Suprapubic skin (tissue), 4 donors: ENCODE measurements around the gene TBC1D20. TPM values are rescaled to one million over a fixed set of nuclear protein-coding genes. Genes with fewer than 3 reads are reported as not detected.
A peak's percentile ranks its signal among the peaks of the same experiment; 100 is the strongest.

Experiments used
- DNase-seq, 2 donors: peaks; one replicate each; pipeline ENCODE4 v3.0.0-alpha.2; 2019; ENCODE audit warnings: low spot score in 2 of 2
- H3K27ac ChIP-seq: fragments of 200-600 bp; sonication (generic); one replicate; pipeline ENCODE4 v1.5.1; 2019
- H3K27me3 ChIP-seq: fragments of 200-600 bp; sonication (generic); one replicate; pipeline ENCODE4 v1.5.1; 2019
- H3K36me3 ChIP-seq: fragments of 200-600 bp; sonication (generic); one replicate; pipeline ENCODE4 v1.5.1; 2019
- H3K4me1 ChIP-seq: fragments of 200-600 bp; sonication (generic); one replicate; pipeline ENCODE4 v1.5.1; 2019
- H3K4me3 ChIP-seq: fragments of 200-600 bp; sonication (generic); one replicate; pipeline ENCODE4 v1.5.1; 2019; ENCODE audit warnings: mild to moderate bottlenecking
- H3K9me3 ChIP-seq: fragments of 200-600 bp; sonication (generic); one replicate; pipeline ENCODE4 v1.5.1; 2019
- CTCF ChIP-seq, 2 donors: fragments of 200-600 bp in 1 of 2; fragments of 450-650 bp in 1 of 2; sonication (generic) in 1 of 2; IDR thresholded peaks; one replicate each; pipeline ENCODE4 v1.5.1; 2016 to 2019; ENCODE audit warnings: antibody characterized with exemption in 2 of 2, mild to moderate bottlenecking in 1 of 2, moderate library complexity in 1 of 2
- EP300 ChIP-seq: sonication (generic); formaldehyde crosslinking; IDR thresholded peaks from one replicate; pipeline ENCODE4 v1.6.1; 2017; ENCODE audit warnings: antibody characterized with exemption
- POLR2A ChIP-seq, 2 donors: fragments of 450-650 bp; IDR thresholded peaks; one replicate each; pipeline ENCODE4 v1.6.1; 2017; ENCODE audit warnings: antibody characterized with exemption in 2 of 2, mild to moderate bottlenecking in 2 of 2, moderate library complexity in 2 of 2
- POLR2AphosphoS5 ChIP-seq, 3 donors: sonication (generic); formaldehyde crosslinking; IDR thresholded peaks; one replicate each; pipeline ENCODE4 v1.6.1; 2017; ENCODE audit warnings: antibody characterized with exemption in 3 of 3
- WGBS: methylation state at CpG from one replicate; pipeline ENCODE4 v1.1.5; 2018; 5-methylcytosine and 5-hydroxymethylcytosine counted together
- total RNA-seq, 4 donors: library from RNA; depleted of rRNA; stranded (reverse); fragments of >200 nt; gene quantifications; one replicate each; pipeline ENCODE4 v1.1.0, GENCODE V29; 2016

TBC1D20 gene
- total RNA-seq, 4 donors from 2014 or later = 49.0 to 78.7 (median 60.6) TPM

GRCh38 chr20:434661-435419, 27.5 kb downstream of the TBC1D20 start:
- TF ChIP-seq EP300 (no peak), CTCF (IDR thresholded peaks at IDR 0.05) (no peak), POLR2AphosphoS5 (IDR thresholded peaks at IDR 0.05) (no peak), POLR2A (IDR thresholded peaks at IDR 0.05) (no peak)
- no peak for DNase-seq
- Histone ChIP-seq H3K4me3 (no peak overlapping the region), H3K9me3 (no peaks in the 10 kb centered on the region), H3K27me3 (no peaks in the 10 kb centered on the region), H3K36me3 (peaks cover 72% of the 10 kb centered on the region), H3K27ac (no peak overlapping the region), H3K4me1 (peaks cover 9% of the 10 kb centered on the region)
- 84% methylated on average over 10 of the region's 16 CpGs for WGBS

- Histone ChIP-seq H3K27me3 (no peaks in the 10 kb centered on the region), H3K9me3 (no peaks in the 10 kb centered on the region), H3K36me3 (peaks cover 72% of the 10 kb centered on the region), H3K4me1 (peaks cover 7% of the 10 kb centered on the region), H3K4me3 (no peak overlapping the region), H3K27ac (no peak overlapping the region)
- WGBS = 66% methylated on average over 11 of the region's 11 CpGs
- TF ChIP-seq POLR2AphosphoS5 (IDR thresholded peaks at IDR 0.05) (no peak), CTCF (IDR thresholded peaks at IDR 0.05) (no peak), POLR2A (IDR thresholded peaks at IDR 0.05) (no peak), EP300 (no peak)
- DNase-seq = peak in 1 of 2 donors; percentile 22
Observed at GRCh38 chr20:434221-434620, 28.1 kb downstream of the TBC1D20 start.

GRCh38 chr20:433300-433975, 28.9 kb downstream of the TBC1D20 start:
- 77% methylated on average over 12 of the region's 12 CpGs for WGBS
- Histone ChIP-seq H3K9me3 (no peaks in the 10 kb centered on the region), H3K27ac (no peak overlapping the region), H3K4me1 (peaks cover 4% of the 10 kb centered on the region), H3K27me3 (no peaks in the 10 kb centered on the region), H3K36me3 (peaks cover 71% of the 10 kb centered on the region), H3K4me3 (no peak overlapping the region)
- peak in 1 of 2 donors; percentile 29 for DNase-seq
- TF ChIP-seq EP300 = no peak
- TF ChIP-seq POLR2AphosphoS5 (IDR thresholded peaks at IDR 0.05) = no peak
- no peak for TF ChIP-seq CTCF (IDR thresholded peaks at IDR 0.05)
- TF ChIP-seq POLR2A (IDR thresholded peaks at IDR 0.05) = no peak

GRCh38 chr20:432677-433299, 29.5 kb downstream of the TBC1D20 start:
- DNase-seq = peak in 1 of 2 donors; percentile 55
- H3K27ac ChIP-seq = no peak overlapping the region
- H3K4me3 ChIP-seq = no peak overlapping the region
- no peaks in the 10 kb centered on the region for H3K27me3 ChIP-seq
- WGBS = 87% methylated on average over 10 of the region's 11 CpGs
- TF ChIP-seq POLR2A (IDR thresholded peaks at IDR 0.05) = no peak
- TF ChIP-seq CTCF (IDR thresholded peaks at IDR 0.05) = no peak
- no peak for TF ChIP-seq EP300
- no peak for TF ChIP-seq POLR2AphosphoS5 (IDR thresholded peaks at IDR 0.05)
- no peaks in the 10 kb centered on the region for H3K9me3 ChIP-seq
- peaks cover 71% of the 10 kb centered on the region for H3K36me3 ChIP-seq
- no peaks in the 10 kb centered on the region for H3K4me1 ChIP-seq

GRCh38 chr20:432208-432607, 30.1 kb downstream of the TBC1D20 start:
- H3K27ac ChIP-seq = no peak overlapping the region

More at GRCh38 chr20:432208-432607, 30.1 kb downstream of the TBC1D20 start:
- Histone ChIP-seq H3K36me3 (peaks cover 71% of the 10 kb centered on the region), H3K4me1 (no peaks in the 10 kb centered on the region), H3K9me3 (no peaks in the 10 kb centered on the region), H3K27me3 (no peaks in the 10 kb centered on the region), H3K4me3 (no peak overlapping the region)
- no peak for TF ChIP-seq POLR2A (IDR thresholded peaks at IDR 0.05)
- no peak for TF ChIP-seq EP300
- TF ChIP-seq POLR2AphosphoS5 (IDR thresholded peaks at IDR 0.05) = no peak
- peak in 1 of 2 donors; percentile 44 for DNase-seq
- 88% methylated on average over 12 of the region's 13 CpGs for WGBS
